A172 (cell line): ENCODE data around the gene FZD4. TPM values are rescaled to one million over a fixed set of nuclear protein-coding genes. Genes with fewer than 3 reads are reported as not detected.
"Not testable (repeated sequence)": the region's sequence is repeated elsewhere in the genome, so short reads cannot be mapped to it uniquely, and the experiment has no call there.

Experiments
- DNase-seq: peaks from one replicate; pipeline ENCODE4 v3.0.0-alpha.2; 2015; ENCODE audit warnings: low spot score
- total RNA-seq: library from RNA; depleted of rRNA; stranded (reverse); fragments of >200 nt; shearing (Covaris generic); gene quantifications from 2 replicates; pipeline ENCODE4 v1.2.3, GENCODE V29; 2014

FZD4 gene
- total RNA-seq, 1 experiment from 2014 or later, result 2.8 TPM

GRCh38 chr11:86977441-86978050, 22.4 kb upstream of the FZD4 start:
- no peak for DNase-seq

- no peak for DNase-seq
Measured at GRCh38 chr11:86972734-86973133, 17.5 kb upstream of the FZD4 start.

GRCh38 chr11:86969258-86969657, 14.1 kb upstream of the FZD4 start:
- no peak for DNase-seq

- not testable (repeated sequence) for DNase-seq
Measured at GRCh38 chr11:86967601-86968000, 12.4 kb upstream of the FZD4 start.

GRCh38 chr11:86957976-86958646, 2.9 kb upstream of the FZD4 start:
- no peak for DNase-seq

- no peak for DNase-seq
Measured at GRCh38 chr11:86956905-86957195, 1.7 kb upstream of the FZD4 start.

GRCh38 chr11:86955111-86955360, 159 bp downstream of the FZD4 start:
- DNase-seq, result no peak

- no peak for DNase-seq
Measured at GRCh38 chr11:86954269-86955110, 705 bp downstream of the FZD4 start.

GRCh38 chr11:86952221-86952875, 2.8 kb downstream of the FZD4 start:
- DNase-seq, result no peak

GRCh38 chr11:86951706-86952105, 3.5 kb downstream of the FZD4 start:
- DNase-seq, result no peak

GRCh38 chr11:86950661-86950995, 4.6 kb downstream of the FZD4 start:
- DNase-seq, result no peak

- DNase-seq, result no peak
Measured at GRCh38 chr11:86949995-86950660, 5.1 kb downstream of the FZD4 start.

- DNase-seq, result no peak
Measured at GRCh38 chr11:86948733-86949132, 6.5 kb downstream of the FZD4 start.

GRCh38 chr11:86947541-86947940, 7.7 kb downstream of the FZD4 start:
- DNase-seq, result no peak

GRCh38 chr11:86943505-86943904, 11.7 kb downstream of the FZD4 start:
- DNase-seq, result not testable (repeated sequence)

- DNase-seq, result no peak
Measured at GRCh38 chr11:86941871-86942599, 13.2 kb downstream of the FZD4 start.

GRCh38 chr11:86941077-86941870, 13.9 kb downstream of the FZD4 start:
- no peak for DNase-seq

- DNase-seq, result no peak
Measured at GRCh38 chr11:86940122-86940777, 14.9 kb downstream of the FZD4 start.

GRCh38 chr11:86938900-86939880, 16.0 kb downstream of the FZD4 start:
- DNase-seq, result no peak
